ENCODE results near the gene IL1RAPL2.

IL1RAPL2 gene

GRCh38 chrX:105475801-105476200 lies 909.8 kb downstream of the IL1RAPL2 start:
- no peak for DNase-seq

GRCh38 chrX:105477351-105477750 lies 911.4 kb downstream of the IL1RAPL2 start:
- DNase-seq, result no peak

- DNase-seq, result no peak
These were observed 914.8 kb downstream of the IL1RAPL2 start for GRCh38 chrX:105480646-105481310.

DNA sequence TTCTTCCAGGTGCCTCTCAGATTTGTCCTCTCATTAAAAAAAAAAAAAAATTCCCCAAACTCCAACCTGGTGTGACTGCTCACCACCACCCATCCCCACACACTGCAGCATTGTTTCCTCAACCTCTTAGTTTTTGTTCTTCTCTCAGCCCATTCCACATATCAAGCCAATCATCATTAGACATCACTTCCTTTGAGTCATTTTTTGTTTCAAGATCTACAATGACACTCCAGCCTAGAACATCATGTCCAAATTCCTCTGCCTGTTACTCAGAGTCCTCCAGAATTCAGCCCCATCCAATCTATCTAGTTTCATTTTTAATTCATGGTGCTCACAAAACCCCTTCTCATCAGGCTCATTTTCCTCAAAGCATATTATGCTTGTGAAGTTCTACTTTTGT lies 917.0 kb downstream of the IL1RAPL2 start:
- no peak for DNase-seq

GRCh38 chrX:105488716-105489115 lies 922.7 kb downstream of the IL1RAPL2 start:
- no peak for DNase-seq

GRCh38 chrX:105495376-105495775 lies 929.4 kb downstream of the IL1RAPL2 start:
- DNase-seq, result no peak

GRCh38 chrX:105502336-105502735 lies 936.3 kb downstream of the IL1RAPL2 start:
- DNase-seq, result no peak

GRCh38 chrX:105515561-105515960 lies 949.6 kb downstream of the IL1RAPL2 start:
- DNase-seq, result no peak

DNA sequence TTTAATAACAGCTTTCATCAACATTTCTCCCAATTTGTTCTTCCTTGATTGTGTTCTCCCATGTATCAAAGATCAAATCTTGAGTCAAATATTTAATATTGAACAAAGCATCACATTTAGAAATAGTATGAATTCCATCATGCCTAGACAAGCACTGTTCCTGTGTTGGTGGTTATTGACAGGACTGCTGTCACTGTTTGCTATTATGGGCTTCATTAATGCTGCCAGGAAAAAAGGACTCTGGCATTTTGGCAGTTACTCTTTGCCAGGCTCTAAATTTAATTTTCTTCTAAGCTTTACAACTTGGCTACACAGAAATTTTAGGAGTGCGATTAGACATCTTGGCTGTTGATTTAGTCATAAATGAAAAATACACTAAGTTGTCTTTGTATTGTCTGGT lies 960.4 kb downstream of the IL1RAPL2 start:
- no peak for DNase-seq

GRCh38 chrX:105527759-105528158 lies 961.8 kb downstream of the IL1RAPL2 start:
- DNase-seq, result no peak

DNA sequence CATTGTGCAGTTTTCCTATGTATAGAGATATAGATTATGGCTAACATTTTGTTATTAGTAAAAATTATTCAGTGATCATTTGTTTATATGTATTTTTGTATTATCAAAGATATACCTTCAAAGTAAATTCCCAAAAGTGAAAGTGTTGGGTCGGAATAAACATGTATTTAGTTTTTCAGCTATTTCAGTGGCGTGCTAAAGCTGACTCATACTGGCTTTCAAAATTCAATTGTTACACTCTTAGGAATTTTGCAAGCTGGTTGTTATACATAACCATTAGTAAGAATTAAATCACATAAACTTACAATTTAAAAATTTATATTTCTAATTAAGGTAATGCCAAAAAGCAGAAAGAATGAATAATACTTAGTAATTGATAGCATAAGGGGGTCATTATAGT lies 968.0 kb downstream of the IL1RAPL2 start:
- no peak for DNase-seq

GRCh38 chrX:105543283-105543682 lies 977.3 kb downstream of the IL1RAPL2 start:
- no peak for DNase-seq

- DNase-seq, result no peak
These were observed 984.2 kb downstream of the IL1RAPL2 start for GRCh38 chrX:105550043-105550663.

- DNase-seq, result no peak
These were observed 986.4 kb downstream of the IL1RAPL2 start for GRCh38 chrX:105552395-105552794.

DNA sequence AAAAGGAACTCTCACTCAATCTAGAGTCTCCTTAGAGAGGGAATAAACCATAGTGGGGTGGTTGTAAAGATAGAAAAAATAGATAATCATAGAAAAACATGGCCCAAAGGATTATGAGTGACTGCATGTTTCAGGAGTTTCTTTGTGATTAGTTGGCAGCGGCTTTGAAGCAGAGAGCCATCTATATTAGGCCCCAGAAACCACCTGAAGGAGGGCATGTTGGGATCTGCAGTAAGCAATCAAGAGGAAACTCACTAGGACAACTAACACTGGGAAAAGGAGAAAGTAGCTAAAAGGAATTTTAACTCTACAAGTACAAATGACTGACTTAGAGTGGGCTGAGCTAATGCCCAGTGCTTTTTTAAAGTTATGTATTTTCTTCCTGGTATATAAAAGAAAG lies 987.1 kb downstream of the IL1RAPL2 start:
- no peak for DNase-seq

DNA sequence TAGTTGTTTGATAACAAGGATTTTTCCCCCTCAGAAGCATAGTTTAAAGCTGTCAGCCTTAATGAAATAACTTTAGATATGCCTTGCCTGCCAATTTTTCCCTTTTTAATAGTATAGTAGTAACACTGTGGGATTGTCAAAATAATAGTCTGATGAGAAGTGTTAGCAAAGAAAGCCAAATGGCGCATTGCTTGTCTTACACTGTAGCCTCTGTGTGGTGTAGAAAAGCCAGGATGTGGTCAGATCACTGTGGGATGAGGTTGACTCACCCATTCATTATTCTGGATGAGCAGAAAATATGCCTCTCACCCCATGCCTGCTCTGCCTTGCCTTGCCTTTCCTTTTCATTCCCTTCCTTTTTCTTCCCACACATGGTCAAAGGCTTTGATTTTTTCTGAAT lies 998.5 kb downstream of the IL1RAPL2 start:
- DNase-seq, result no peak

GRCh38 chrX:105565856-105566255 lies 999.9 kb downstream of the IL1RAPL2 start:
- no peak for DNase-seq

DNA sequence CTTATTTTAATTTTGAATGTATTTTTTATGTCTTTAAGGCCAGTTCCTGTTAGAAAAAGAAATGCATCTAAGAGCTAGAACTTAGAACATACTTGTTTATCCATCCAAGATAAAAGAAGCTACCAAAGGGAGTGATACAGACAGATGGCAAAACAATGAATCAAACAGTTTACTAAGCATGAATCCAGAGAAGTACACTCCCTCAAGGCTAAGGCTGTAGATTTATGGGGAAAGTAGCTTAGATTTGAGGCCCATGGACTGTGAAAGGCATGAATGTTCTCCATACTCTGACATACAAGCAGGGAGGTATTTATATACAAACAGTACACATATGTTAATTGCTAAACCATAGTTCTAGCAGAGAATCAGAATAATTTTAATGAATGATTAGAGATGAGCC lies 1001.1 kb downstream of the IL1RAPL2 start:
- no peak for DNase-seq

GRCh38 chrX:105608745-105609144 lies 1042.7 kb downstream of the IL1RAPL2 start:
- DNase-seq, result no peak

DNA sequence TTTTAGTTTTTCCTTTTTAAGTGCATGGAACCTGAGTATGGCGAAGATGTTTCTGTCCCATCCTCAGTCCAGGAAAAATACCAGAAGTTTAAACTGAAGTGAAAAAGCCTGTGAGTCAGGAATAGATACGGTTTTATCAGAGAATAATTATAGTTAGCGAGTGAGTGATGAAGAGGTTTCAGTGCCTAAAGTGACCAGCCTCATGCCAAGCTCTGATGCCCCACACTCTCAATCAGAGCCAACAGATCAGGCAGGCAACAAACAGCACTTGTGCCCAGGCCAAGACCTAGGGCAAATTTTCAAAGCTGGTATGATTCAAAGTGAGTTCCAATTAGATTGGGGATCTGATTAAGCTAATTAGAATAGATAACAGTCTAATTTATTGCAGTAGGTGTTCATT lies 1043.5 kb downstream of the IL1RAPL2 start:
- no peak for DNase-seq

DNA sequence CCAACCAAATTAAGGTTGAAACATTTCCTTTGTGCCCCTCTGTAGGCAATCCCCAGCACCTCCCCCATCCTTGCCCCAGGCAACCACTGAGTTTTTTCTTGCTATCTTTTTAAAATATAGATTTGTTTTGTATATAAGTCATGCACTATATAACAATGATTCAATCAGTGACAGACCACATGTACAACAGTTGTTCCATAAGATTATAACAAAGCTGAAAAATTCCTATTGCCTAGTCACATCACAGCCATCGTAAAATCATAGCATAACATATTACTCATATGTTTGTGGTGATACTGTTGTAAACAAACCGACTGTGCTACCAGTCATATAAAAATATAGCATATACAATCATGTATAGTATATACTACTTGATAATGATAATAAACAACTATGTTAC lies 1044.4 kb downstream of the IL1RAPL2 start:
- no peak for DNase-seq

DNA sequence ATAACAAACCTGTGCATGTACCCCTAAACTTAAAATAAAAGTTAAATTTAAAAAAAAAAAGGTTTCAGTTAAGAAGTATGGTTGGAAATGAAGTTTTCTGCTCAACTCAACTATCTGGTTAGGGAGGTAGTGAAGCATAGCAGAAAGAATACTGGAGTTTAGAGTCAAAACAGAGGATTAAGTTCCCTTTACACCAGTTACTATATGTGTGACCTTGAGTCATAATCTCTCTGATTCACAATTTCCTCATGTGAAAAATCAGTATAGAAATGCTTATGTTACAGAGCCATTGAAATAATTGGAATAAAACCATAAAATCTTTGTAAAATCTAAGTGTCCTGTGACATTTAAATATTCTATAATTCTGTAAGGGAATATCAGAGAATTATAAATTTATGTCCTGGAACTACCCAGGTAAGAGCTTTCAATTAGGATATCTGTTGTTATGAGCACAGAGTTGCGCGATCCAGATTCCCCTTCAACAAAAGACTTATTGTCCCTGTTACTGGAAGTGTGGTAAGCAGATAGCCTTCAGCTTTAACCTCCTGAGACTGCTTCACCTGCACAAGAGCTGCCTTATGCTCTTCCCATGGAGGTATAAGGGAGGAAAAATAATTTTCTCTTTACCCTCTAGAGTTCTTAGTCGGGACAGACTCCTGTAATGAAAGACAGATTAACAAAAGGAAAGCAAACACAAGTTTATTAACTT lies 1052.5 kb downstream of the IL1RAPL2 start:
- DNase-seq, result no peak

GRCh38 chrX:105634180-105634579 lies 1068.2 kb downstream of the IL1RAPL2 start:
- no peak for DNase-seq

- DNase-seq, result no peak
These were observed 1069.8 kb downstream of the IL1RAPL2 start for GRCh38 chrX:105635794-105636193.

Measured in bone marrow (tissue), 2 donors.